ENCODE measurements around the gene KLRD1. TPM values are rescaled to one million over a fixed set of nuclear protein-coding genes. Genes with fewer than 3 reads are reported as not detected.
"Not testable (repeated sequence)": the region's sequence is repeated elsewhere in the genome, so short reads cannot be mapped to it uniquely, and the experiment has no call there.

KLRD1 gene
- total and polyA plus RNA-seq, 7 donors = 0.03 to 1.1 (median 0.30) TPM

DNA sequence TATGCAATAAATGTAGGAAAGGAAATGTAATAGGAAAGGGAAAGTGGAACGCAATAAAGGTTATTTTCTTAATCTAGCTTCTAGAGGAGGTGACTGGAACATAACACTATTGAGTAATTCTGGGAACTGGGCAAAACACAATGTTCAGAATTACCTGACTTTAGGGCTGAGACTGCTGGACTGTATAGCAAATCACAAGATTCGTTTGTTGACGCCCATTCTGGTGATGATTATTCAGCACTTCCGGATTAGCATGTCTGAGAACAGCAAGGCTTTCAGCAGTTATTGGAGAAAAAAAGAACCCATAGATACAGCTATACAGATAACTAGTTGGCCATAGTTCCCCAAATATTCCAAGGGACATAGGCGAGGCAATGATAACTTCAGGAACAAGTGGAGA lies 2.3 kb upstream of the KLRD1 start:
- Histone ChIP-seq H3K27ac (no peak overlapping the region), H3K9me3 (no peaks in the 10 kb centered on the region), H3K4me3 (no peak overlapping the region), H3K4me1 (no peaks in the 10 kb centered on the region), H3K27me3 (ENCODE audit: insufficient read depth in 3 of 3, low read length in 2 of 3) (no peaks in the 10 kb centered on the region), H3K36me3 (ENCODE audit: insufficient read depth in 1 of 2, low read depth in 1 of 2) (no peaks in the 10 kb centered on the region)
- no peak for ATAC-seq
- 88 to 94% (median 93%) methylated on average over 5 of the region's 5 CpGs for WGBS, 3 donors
- intact Hi-C loops (cut with DNase I) = no loop called here
- TF ChIP-seq, protein P1, sequence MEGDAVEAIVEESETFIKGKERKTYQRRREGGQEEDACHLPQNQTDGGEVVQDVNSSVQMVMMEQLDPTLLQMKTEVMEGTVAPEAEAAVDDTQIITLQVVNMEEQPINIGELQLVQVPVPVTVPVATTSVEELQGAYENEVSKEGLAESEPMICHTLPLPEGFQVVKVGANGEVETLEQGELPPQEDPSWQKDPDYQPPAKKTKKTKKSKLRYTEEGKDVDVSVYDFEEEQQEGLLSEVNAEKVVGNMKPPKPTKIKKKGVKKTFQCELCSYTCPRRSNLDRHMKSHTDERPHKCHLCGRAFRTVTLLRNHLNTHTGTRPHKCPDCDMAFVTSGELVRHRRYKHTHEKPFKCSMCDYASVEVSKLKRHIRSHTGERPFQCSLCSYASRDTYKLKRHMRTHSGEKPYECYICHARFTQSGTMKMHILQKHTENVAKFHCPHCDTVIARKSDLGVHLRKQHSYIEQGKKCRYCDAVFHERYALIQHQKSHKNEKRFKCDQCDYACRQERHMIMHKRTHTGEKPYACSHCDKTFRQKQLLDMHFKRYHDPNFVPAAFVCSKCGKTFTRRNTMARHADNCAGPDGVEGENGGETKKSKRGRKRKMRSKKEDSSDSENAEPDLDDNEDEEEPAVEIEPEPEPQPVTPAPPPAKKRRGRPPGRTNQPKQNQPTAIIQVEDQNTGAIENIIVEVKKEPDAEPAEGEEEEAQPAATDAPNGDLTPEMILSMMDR (IDR thresholded peaks at IDR 0.05) = no peak
- no peak for DNase-seq

DNA sequence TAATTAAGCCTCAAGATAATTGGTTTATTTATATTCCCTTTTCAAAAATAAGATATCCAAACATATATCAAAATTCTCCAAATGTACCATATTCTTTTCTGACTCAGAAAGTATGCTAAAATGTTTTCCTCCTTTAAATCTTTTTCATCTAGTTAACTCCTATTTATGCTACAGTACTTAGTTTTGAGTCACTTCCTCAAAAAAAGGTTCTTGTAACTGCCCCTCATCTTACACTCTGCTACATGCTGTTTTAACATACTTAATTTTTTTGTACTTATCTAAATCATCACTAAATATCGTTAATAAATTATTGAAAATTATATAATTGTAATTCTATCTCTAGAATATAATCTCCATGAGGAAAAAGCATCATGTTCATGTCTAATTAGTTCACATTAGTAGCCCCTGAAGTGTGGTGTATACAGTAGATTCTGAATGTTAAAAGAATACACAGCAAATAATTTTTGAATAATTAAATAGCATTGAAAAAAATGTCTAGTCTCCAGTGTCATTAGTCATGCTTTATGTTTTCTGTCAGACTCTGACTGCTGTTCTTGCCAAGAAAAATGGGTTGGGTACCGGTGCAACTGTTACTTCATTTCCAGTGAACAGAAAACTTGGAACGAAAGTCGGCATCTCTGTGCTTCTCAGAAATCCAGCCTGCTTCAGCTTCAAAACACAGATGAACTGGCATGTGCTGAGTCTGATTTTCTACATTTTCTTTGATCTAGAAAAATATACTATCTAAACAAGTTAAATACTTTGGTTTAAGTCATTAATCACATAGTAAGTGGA lies 3.5 kb downstream of the KLRD1 start:
- 20 to 33% (median 27%) methylated on average over 4 of the region's 4 CpGs for WGBS, 3 donors

DNA sequence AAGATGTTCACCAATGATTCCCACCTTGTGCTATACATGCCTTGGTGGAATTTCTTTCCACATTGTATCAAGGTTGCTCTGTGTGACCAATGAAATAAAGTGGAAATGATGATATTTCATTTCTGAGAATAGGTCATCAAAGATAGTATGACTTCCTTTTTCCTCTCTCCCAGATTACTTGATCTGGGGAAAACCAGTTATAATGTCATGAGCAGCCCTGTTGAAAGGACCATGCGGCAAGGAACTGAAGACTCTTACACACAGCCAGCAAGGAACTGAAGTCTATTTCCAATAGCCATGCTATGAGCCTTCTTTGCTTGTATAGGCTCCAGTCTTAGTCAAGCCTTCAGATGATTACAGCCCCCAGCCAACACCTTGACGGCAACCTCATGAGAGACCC lies 11.7 kb downstream of the KLRD1 start:
- Histone ChIP-seq H3K27me3 (ENCODE audit: insufficient read depth in 3 of 3, low read length in 2 of 3) (no peaks in the 10 kb centered on the region), H3K36me3 (ENCODE audit: insufficient read depth in 1 of 2, low read depth in 1 of 2) (no peaks in the 10 kb centered on the region), H3K9me3 (no peaks in the 10 kb centered on the region), H3K4me1 (no peaks in the 10 kb centered on the region), H3K27ac (no peak overlapping the region), H3K4me3 (no peak overlapping the region)
- TF ChIP-seq, protein P1 (IDR thresholded peaks at IDR 0.05) = no peak
- no peak for ATAC-seq
- DNase-seq = no peak
- WGBS, 3 donors = 94 to 100% (median 98%) methylated on average over 2 of the region's 2 CpGs
- intact Hi-C loops (cut with DNase I) = no loop called here

More for the DNA sequence above, 3.5 kb downstream of the KLRD1 start:
- TF ChIP-seq, protein P1 (IDR thresholded peaks at IDR 0.05) = no peak
- no peak overlapping the region for H3K4me3 ChIP-seq
- no peak overlapping the region for H3K27ac ChIP-seq
- DNase-seq (no peak), ATAC-seq (no peak)
- intact Hi-C loops (cut with DNase I) = no loop called here
- no peaks in the 10 kb centered on the region for H3K27me3 ChIP-seq (ENCODE audit: insufficient read depth in 3 of 3, low read length in 2 of 3)
- H3K36me3 ChIP-seq (ENCODE audit: insufficient read depth in 1 of 2, low read depth in 1 of 2) = no peaks in the 10 kb centered on the region
- H3K4me1 ChIP-seq = no peaks in the 10 kb centered on the region
- no peaks in the 10 kb centered on the region for H3K9me3 ChIP-seq

DNA sequence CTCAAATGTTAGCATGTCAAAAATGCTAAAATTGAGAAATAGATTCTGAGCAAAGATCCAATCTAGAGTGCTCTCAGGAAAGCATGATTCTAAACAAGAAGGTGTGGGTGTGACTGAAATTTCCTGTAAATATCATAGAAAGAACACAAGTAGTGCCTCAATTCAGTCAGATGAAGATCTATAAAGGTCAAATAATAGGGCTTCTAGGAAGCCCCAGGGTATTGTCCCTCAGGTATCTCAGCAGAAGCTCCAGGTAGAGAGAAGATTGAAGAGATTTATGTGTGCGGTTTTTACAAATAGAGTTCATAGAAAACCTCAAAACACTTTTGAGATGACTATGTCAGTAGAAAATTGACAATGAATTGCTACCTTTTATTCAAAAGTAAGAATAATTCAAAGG lies 13.0 kb downstream of the KLRD1 start:
- TF ChIP-seq, protein P1 (IDR thresholded peaks at IDR 0.05) = no peak
- Histone ChIP-seq H3K36me3 (ENCODE audit: insufficient read depth in 1 of 2, low read depth in 1 of 2) (no peaks in the 10 kb centered on the region), H3K27me3 (ENCODE audit: insufficient read depth in 3 of 3, low read length in 2 of 3) (no peaks in the 10 kb centered on the region), H3K4me3 (no peak overlapping the region), H3K9me3 (no peaks in the 10 kb centered on the region), H3K4me1 (no peaks in the 10 kb centered on the region), H3K27ac (no peak overlapping the region)
- ATAC-seq (no peak), DNase-seq (no peak)
- WGBS, 3 donors = 81 to 96% (median 92%) methylated on average over 1 of the region's 1 CpG
- intact Hi-C loops (cut with DNase I) = no loop called here

DNA sequence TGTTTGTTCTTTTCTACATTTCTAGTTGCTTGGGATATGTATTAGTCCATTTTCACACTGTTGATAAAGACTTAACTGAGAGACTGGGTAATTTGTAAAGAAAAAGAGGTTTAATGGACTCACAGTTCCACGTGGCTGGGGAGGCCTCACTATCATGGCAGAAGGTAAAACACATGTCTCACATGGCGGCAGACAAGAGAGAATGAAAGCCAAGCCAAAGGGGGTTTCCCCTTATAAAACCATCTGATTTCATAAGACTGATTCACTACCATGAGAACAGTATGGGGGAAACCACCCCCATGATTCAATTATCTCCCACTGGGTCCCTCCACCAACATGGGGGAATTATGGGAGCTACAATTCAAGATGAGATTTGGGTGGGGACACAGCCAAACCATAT lies 21.0 kb downstream of the KLRD1 start:
- DNase-seq; H3K36me3 ChIP-seq (ENCODE audit: insufficient read depth in 1 of 2, low read depth in 1 of 2); H3K4me3 ChIP-seq; H3K9me3 ChIP-seq; ATAC-seq; H3K4me1 ChIP-seq; H3K27me3 ChIP-seq (ENCODE audit: insufficient read depth in 3 of 3, low read length in 2 of 3); H3K27ac ChIP-seq; intact Hi-C loops (cut with DNase I): not testable (repeated sequence)
- 61 to 73% (median 66%) methylated on average over 2 of the region's 2 CpGs for WGBS, 3 donors

Measured in psoas muscle (tissue), 8 donors.